Measurements from ENCODE around the gene RNF126.

GRCh38 chr19:708154-709143 is 45.4 kb upstream of the RNF126 start, which contains the start of gene PALM:
- no peak for TF ChIP-seq POLR2A (IDR thresholded peaks at IDR 0.05; ENCODE audit: low read length)
- TF ChIP-seq GATA1 (IDR thresholded peaks at IDR 0.05; ENCODE audit: low read depth, low read length), result no peak
